ENCODE results near the gene TMEM31.

Gene TMEM31

GRCh38 chrX:103691059-103691458 lies 19.6 kb upstream of the TMEM31 start:
- H3K9me3 Mint-ChIP-seq (ENCODE audit: low read depth): no peaks in the 10 kb centered on the region
- no peak overlapping the region for H3K27ac Mint-ChIP-seq
- H3K36me3 Mint-ChIP-seq: peaks cover 5% of the 10 kb centered on the region
- H3K4me3 Mint-ChIP-seq: no peak overlapping the region
- no peaks in the 10 kb centered on the region for H3K27me3 Mint-ChIP-seq
- peaks cover 13% of the 10 kb centered on the region for H3K4me1 Mint-ChIP-seq (ENCODE audit: low read depth)

- Mint-ChIP-seq H3K27ac (no peak overlapping the region), H3K27me3 (peaks cover 1% of the 10 kb centered on the region), H3K9me3 (ENCODE audit: low read depth) (no peaks in the 10 kb centered on the region), H3K4me3 (no peak overlapping the region), H3K36me3 (peaks cover 3% of the 10 kb centered on the region), H3K4me1 (ENCODE audit: low read depth) (peaks cover 9% of the 10 kb centered on the region)
Measured at GRCh38 chrX:103697687-103698086, 13.0 kb upstream of the TMEM31 start.

GRCh38 chrX:103699243-103699642 lies 11.5 kb upstream of the TMEM31 start:
- Mint-ChIP-seq H3K36me3 (peaks cover 3% of the 10 kb centered on the region), H3K4me1 (ENCODE audit: low read depth) (peaks cover 9% of the 10 kb centered on the region), H3K27me3 (peaks cover 1% of the 10 kb centered on the region), H3K27ac (no peak overlapping the region), H3K9me3 (ENCODE audit: low read depth) (no peaks in the 10 kb centered on the region), H3K4me3 (no peak overlapping the region)

GRCh38 chrX:103704863-103705262 lies 5.8 kb upstream of the TMEM31 start:
- H3K4me3 Mint-ChIP-seq: no peak overlapping the region
- H3K9me3 Mint-ChIP-seq (ENCODE audit: low read depth): no peaks in the 10 kb centered on the region
- H3K4me1 Mint-ChIP-seq (ENCODE audit: low read depth): no peaks in the 10 kb centered on the region
- peaks cover under 1% of the 10 kb centered on the region for H3K27me3 Mint-ChIP-seq
- H3K36me3 Mint-ChIP-seq: no peaks in the 10 kb centered on the region
- H3K27ac Mint-ChIP-seq: no peak overlapping the region

- Mint-ChIP-seq H3K36me3 (no peaks in the 10 kb centered on the region), H3K4me1 (ENCODE audit: low read depth) (no peaks in the 10 kb centered on the region), H3K27me3 (no peaks in the 10 kb centered on the region), H3K27ac (no peak overlapping the region), H3K4me3 (no peak overlapping the region), H3K9me3 (ENCODE audit: low read depth) (no peaks in the 10 kb centered on the region)
Measured at GRCh38 chrX:103716962-103717361, 6.3 kb downstream of the TMEM31 start.

GRCh38 chrX:103718120-103718519 lies 7.4 kb downstream of the TMEM31 start:
- no peaks in the 10 kb centered on the region for H3K36me3 Mint-ChIP-seq
- no peaks in the 10 kb centered on the region for H3K9me3 Mint-ChIP-seq (ENCODE audit: low read depth)
- no peaks in the 10 kb centered on the region for H3K4me1 Mint-ChIP-seq (ENCODE audit: low read depth)
- no peaks in the 10 kb centered on the region for H3K27me3 Mint-ChIP-seq
- no peak overlapping the region for H3K27ac Mint-ChIP-seq
- H3K4me3 Mint-ChIP-seq: no peak overlapping the region

GRCh38 chrX:103722505-103722904 lies 11.8 kb downstream of the TMEM31 start:
- Mint-ChIP-seq H3K36me3 (no peaks in the 10 kb centered on the region), H3K9me3 (ENCODE audit: low read depth) (no peaks in the 10 kb centered on the region), H3K4me3 (no peak overlapping the region), H3K4me1 (ENCODE audit: low read depth) (no peaks in the 10 kb centered on the region), H3K27ac (no peak overlapping the region), H3K27me3 (no peaks in the 10 kb centered on the region)

- no peak overlapping the region for H3K27ac Mint-ChIP-seq
- H3K36me3 Mint-ChIP-seq: no peaks in the 10 kb centered on the region
- no peaks in the 10 kb centered on the region for H3K9me3 Mint-ChIP-seq (ENCODE audit: low read depth)
- H3K4me3 Mint-ChIP-seq: no peak overlapping the region
- H3K4me1 Mint-ChIP-seq (ENCODE audit: low read depth): no peaks in the 10 kb centered on the region
- H3K27me3 Mint-ChIP-seq: no peaks in the 10 kb centered on the region
Measured at GRCh38 chrX:103726477-103726876, 15.8 kb downstream of the TMEM31 start.

- Mint-ChIP-seq H3K36me3 (no peaks in the 10 kb centered on the region), H3K9me3 (ENCODE audit: low read depth) (no peaks in the 10 kb centered on the region), H3K4me3 (no peak overlapping the region), H3K4me1 (ENCODE audit: low read depth) (no peaks in the 10 kb centered on the region), H3K27me3 (no peaks in the 10 kb centered on the region), H3K27ac (no peak overlapping the region)
Measured at GRCh38 chrX:103727115-103727514, 16.4 kb downstream of the TMEM31 start.

- no peak overlapping the region for H3K27ac Mint-ChIP-seq
- no peaks in the 10 kb centered on the region for H3K27me3 Mint-ChIP-seq
- H3K9me3 Mint-ChIP-seq (ENCODE audit: low read depth): no peaks in the 10 kb centered on the region
- no peak overlapping the region for H3K4me3 Mint-ChIP-seq
- no peaks in the 10 kb centered on the region for H3K4me1 Mint-ChIP-seq (ENCODE audit: low read depth)
- no peaks in the 10 kb centered on the region for H3K36me3 Mint-ChIP-seq
Measured at GRCh38 chrX:103729015-103729414, 18.3 kb downstream of the TMEM31 start.

GRCh38 chrX:103730147-103730795 lies 19.6 kb downstream of the TMEM31 start:
- Mint-ChIP-seq H3K4me1 (ENCODE audit: low read depth) (no peaks in the 10 kb centered on the region), H3K9me3 (ENCODE audit: low read depth) (no peaks in the 10 kb centered on the region), H3K4me3 (no peak overlapping the region), H3K27me3 (no peaks in the 10 kb centered on the region), H3K27ac (no peak overlapping the region), H3K36me3 (no peaks in the 10 kb centered on the region)

GRCh38 chrX:103730796-103731493 lies 20.2 kb downstream of the TMEM31 start:
- Mint-ChIP-seq H3K36me3 (no peaks in the 10 kb centered on the region), H3K4me1 (ENCODE audit: low read depth) (no peaks in the 10 kb centered on the region)

GRCh38 chrX:103733017-103733416 lies 22.3 kb downstream of the TMEM31 start:
- Mint-ChIP-seq H3K36me3 (no peaks in the 10 kb centered on the region), H3K4me3 (no peak overlapping the region), H3K4me1 (ENCODE audit: low read depth) (no peaks in the 10 kb centered on the region), H3K27ac (no peak overlapping the region), H3K27me3 (no peaks in the 10 kb centered on the region), H3K9me3 (ENCODE audit: low read depth) (no peaks in the 10 kb centered on the region)

More at GRCh38 chrX:103730796-103731493, 20.2 kb downstream of the TMEM31 start:
- Mint-ChIP-seq H3K27me3 (no peaks in the 10 kb centered on the region), H3K27ac (no peak overlapping the region), H3K4me3 (no peak overlapping the region), H3K9me3 (ENCODE audit: low read depth) (no peaks in the 10 kb centered on the region)

GRCh38 chrX:103734125-103734760 lies 23.5 kb downstream of the TMEM31 start:
- Mint-ChIP-seq H3K27ac (no peak overlapping the region), H3K4me3 (no peak overlapping the region), H3K4me1 (ENCODE audit: low read depth) (no peaks in the 10 kb centered on the region), H3K36me3 (no peaks in the 10 kb centered on the region), H3K27me3 (no peaks in the 10 kb centered on the region), H3K9me3 (ENCODE audit: low read depth) (no peaks in the 10 kb centered on the region)

- no peak overlapping the region for H3K27ac Mint-ChIP-seq
- no peaks in the 10 kb centered on the region for H3K36me3 Mint-ChIP-seq
- H3K27me3 Mint-ChIP-seq: no peaks in the 10 kb centered on the region
- no peaks in the 10 kb centered on the region for H3K4me1 Mint-ChIP-seq (ENCODE audit: low read depth)
- no peaks in the 10 kb centered on the region for H3K9me3 Mint-ChIP-seq (ENCODE audit: low read depth)
- H3K4me3 Mint-ChIP-seq: no peak overlapping the region
Measured at GRCh38 chrX:103737696-103738095, 27.0 kb downstream of the TMEM31 start.
